ENCODE measurements around the gene TPGS1. TPM values are rescaled to one million over a fixed set of nuclear protein-coding genes. Genes with fewer than 3 reads are reported as not detected.

The TPGS1 gene
- total RNA-seq, 2 experiments from 2014 or later: 6.4 to 8.4 TPM

- Mint-ChIP-seq H3K36me3 (ENCODE audit: low read depth) (peaks cover 7% of the 10 kb centered on the region), H3K4me3 (no peak overlapping the region), H3K27ac (no peak overlapping the region), H3K27me3 (no peaks in the 10 kb centered on the region), H3K9me3 (ENCODE audit: low read depth) (no peaks in the 10 kb centered on the region), H3K4me1 (peaks cover 20% of the 10 kb centered on the region)
- ATAC-seq (no peak), DNase-seq (no peak)
- intact Hi-C loops (cut with DNase I, micrococcal nuclease): no loop called here
- ChIA-PET POLR2A (no interaction called here), CTCF (no interaction called here)
Measured at GRCh38 chr19:540867-541637, 33.8 kb downstream of the TPGS1 start.

DNA sequence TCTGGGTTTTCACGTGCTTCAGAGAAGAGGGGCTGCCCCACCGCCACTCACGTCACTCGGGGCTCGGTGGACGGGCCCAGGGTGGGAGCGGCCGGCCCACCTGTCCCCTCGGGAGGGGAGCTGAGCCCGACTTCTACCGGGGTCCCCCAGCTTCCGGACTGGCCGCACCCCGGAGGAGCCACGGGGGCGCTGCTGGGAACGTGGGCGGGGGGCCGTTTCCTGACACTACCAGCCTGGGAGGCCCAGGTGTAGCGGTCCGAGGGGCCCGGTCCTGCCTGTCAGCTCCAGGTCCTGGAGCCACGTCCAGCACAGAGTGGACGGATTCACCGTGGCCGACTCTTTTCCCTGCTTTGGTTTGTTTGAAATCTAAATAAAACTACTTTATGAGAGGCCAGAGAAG, 34.4 kb downstream of the TPGS1 start:
- intact Hi-C loops (cut with DNase I, micrococcal nuclease): no loop called here
- ChIA-PET POLR2A (interaction anchor here (0.6 kb wide), 1 partner anchor 27 kb away, joined by 3 read pairs; no protein-coding TSS in a partner anchor), CTCF (interaction anchor here (1.1 kb wide), 1 partner anchor 9 kb away, joined by 3 read pairs; no protein-coding TSS in a partner anchor)
- Mint-ChIP-seq H3K27me3 (no peaks in the 10 kb centered on the region), H3K9me3 (ENCODE audit: low read depth) (no peaks in the 10 kb centered on the region), H3K27ac (no peak overlapping the region), H3K36me3 (ENCODE audit: low read depth) (peaks cover 7% of the 10 kb centered on the region), H3K4me3 (no peak overlapping the region), H3K4me1 (peaks cover 20% of the 10 kb centered on the region)
- no peak for DNase-seq
- no peak for ATAC-seq

- peaks cover 7% of the 10 kb centered on the region for H3K36me3 Mint-ChIP-seq (ENCODE audit: low read depth)
- H3K4me3 Mint-ChIP-seq: no peak overlapping the region
- CTCF ChIA-PET: interaction anchor here (0.5 to 1.1 kb wide), 2 partner anchors 10 to 85 kb away, joined by 3 read pairs; no protein-coding TSS in a partner anchor
- ATAC-seq (no peak), DNase-seq (no peak)
- peaks cover 20% of the 10 kb centered on the region for H3K4me1 Mint-ChIP-seq
- POLR2A ChIA-PET: interaction anchor here (0.6 kb wide), 1 partner anchor 27 kb away, joined by 3 read pairs; no protein-coding TSS in a partner anchor
- H3K27ac Mint-ChIP-seq: no peak overlapping the region
- H3K9me3 Mint-ChIP-seq (ENCODE audit: low read depth): no peaks in the 10 kb centered on the region
- intact Hi-C loops (cut with DNase I, micrococcal nuclease): no loop called here
- H3K27me3 Mint-ChIP-seq: no peaks in the 10 kb centered on the region
Measured at GRCh38 chr19:542173-542866, 35.0 kb downstream of the TPGS1 start.

- POLR2A ChIA-PET: no interaction called here
- Mint-ChIP-seq H3K9me3 (ENCODE audit: low read depth) (no peaks in the 10 kb centered on the region), H3K4me3 (peak within 1 kb of the TSS; percentile 73), H3K36me3 (ENCODE audit: low read depth) (peaks cover 10% of the 10 kb centered on the region), H3K27ac (peak within 1 kb of the TSS; percentile 86), H3K27me3 (no peaks in the 10 kb centered on the region), H3K4me1 (peaks cover 20% of the 10 kb centered on the region)
- DNase-seq (peak; percentile 84), ATAC-seq (peak; percentile 96)
- CTCF ChIA-PET: interaction anchor here (0.6 kb wide), 1 partner anchor 58 kb away, joined by 4 read pairs; no protein-coding TSS in a partner anchor
- intact Hi-C loops (cut with DNase I, micrococcal nuclease): loop anchor here in 1 of 2 experiments (1.0 kb wide), 1 partner anchor 28 kb away; the partner anchor contains the start of gene BSG
Measured at GRCh38 chr19:543910-544608, 36.8 kb downstream of the TPGS1 start, which contains the start of gene GZMM. Gene GZMM (plus strand): TSS chr19:544053. CDS start chr19:544072, 19 bp downstream.

DNA sequence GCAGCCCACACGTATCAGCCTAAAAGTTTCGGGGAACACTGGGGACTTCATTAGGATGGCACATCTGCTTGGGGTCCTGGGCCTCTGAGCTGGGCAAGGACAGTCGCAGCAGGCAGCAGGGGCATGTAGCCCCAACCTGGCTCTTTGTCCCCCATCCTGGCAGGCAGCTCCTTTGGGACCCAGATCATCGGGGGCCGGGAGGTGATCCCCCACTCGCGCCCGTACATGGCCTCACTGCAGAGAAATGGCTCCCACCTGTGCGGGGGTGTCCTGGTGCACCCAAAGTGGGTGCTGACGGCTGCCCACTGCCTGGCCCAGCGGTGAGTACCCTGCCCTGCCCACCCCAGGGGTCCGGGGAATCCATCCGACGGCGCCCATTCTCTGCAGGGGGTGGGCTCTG, 39.8 kb downstream of the TPGS1 start:
- Mint-ChIP-seq H3K27me3 (no peaks in the 10 kb centered on the region), H3K27ac (no peak overlapping the region), H3K4me1 (peaks cover 20% of the 10 kb centered on the region), H3K36me3 (ENCODE audit: low read depth) (peaks cover 10% of the 10 kb centered on the region), H3K9me3 (ENCODE audit: low read depth) (no peaks in the 10 kb centered on the region), H3K4me3 (no peak overlapping the region)
- no peak for DNase-seq
- ChIA-PET CTCF (no interaction called here), POLR2A (interaction anchor here (0.7 kb wide), 1 partner anchor 19 kb away, joined by 3 read pairs; no protein-coding TSS in a partner anchor)
- intact Hi-C loops (cut with DNase I, micrococcal nuclease): no loop called here
- no peak for ATAC-seq

- Mint-ChIP-seq H3K36me3 (ENCODE audit: low read depth) (peaks cover 10% of the 10 kb centered on the region), H3K27ac (no peak overlapping the region), H3K9me3 (ENCODE audit: low read depth) (no peaks in the 10 kb centered on the region), H3K4me3 (no peak overlapping the region), H3K4me1 (peaks cover 20% of the 10 kb centered on the region), H3K27me3 (no peaks in the 10 kb centered on the region)
- DNase-seq: no peak
- ATAC-seq: no peak
- ChIA-PET POLR2A (no interaction called here), CTCF (no interaction called here)
- intact Hi-C loops (cut with DNase I, micrococcal nuclease): no loop called here
Measured at GRCh38 chr19:547836-548720, 40.8 kb downstream of the TPGS1 start.

GRCh38 chr19:548886-549830, 41.9 kb downstream of the TPGS1 start:
- intact Hi-C loops (cut with DNase I, micrococcal nuclease): no loop called here
- no peaks in the 10 kb centered on the region for H3K27me3 Mint-ChIP-seq
- POLR2A ChIA-PET: no interaction called here
- CTCF ChIA-PET: no interaction called here
- H3K9me3 Mint-ChIP-seq (ENCODE audit: low read depth): no peaks in the 10 kb centered on the region
- no peak for DNase-seq
- peaks cover 8% of the 10 kb centered on the region for H3K36me3 Mint-ChIP-seq (ENCODE audit: low read depth)
- no peak overlapping the region for H3K4me3 Mint-ChIP-seq
- no peak overlapping the region for H3K27ac Mint-ChIP-seq
- peaks cover 10% of the 10 kb centered on the region for H3K4me1 Mint-ChIP-seq
- no peak for ATAC-seq

DNA sequence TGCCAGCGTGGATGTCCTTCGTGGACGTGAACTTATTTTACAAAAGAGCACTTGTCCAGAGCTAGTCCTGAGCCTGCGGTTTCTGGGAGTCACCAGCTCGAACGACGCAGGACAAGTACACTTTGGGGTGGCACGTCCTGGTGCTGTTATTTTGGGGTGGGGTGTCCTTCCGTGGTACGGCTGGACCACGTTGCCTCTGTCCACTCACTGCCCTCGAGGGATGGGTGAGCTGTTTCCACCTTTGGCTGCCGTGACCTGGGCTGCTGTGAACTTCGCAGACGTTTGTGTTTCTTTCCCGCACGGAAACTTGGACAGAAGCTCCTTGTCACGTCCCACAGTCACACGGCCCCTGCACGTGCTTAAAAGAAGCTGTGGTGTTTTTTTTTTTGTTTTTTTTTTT, 47.5 kb downstream of the TPGS1 start:
- CTCF ChIA-PET: interaction anchor here (0.9 to 1.0 kb wide), 2 partner anchors 17 to 22 kb away, joined by 3 read pairs; no protein-coding TSS in a partner anchor

DNA sequence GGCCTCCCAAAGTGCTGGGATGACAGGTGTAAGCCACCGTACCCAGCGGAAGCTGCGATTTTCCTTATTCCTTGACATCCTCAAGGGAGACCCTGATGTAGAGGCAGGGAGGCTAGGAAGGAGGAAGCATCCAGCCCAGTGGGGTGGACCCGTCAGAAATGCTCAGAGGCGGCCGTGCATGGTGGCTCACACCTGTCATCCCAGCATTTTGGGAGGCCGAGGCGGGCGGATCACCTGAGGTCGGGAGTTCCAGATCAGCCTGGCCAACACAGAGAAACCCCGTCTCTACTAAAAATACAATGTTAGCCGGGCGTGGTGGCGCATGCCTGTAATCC, 48.1 kb downstream of the TPGS1 start:
- H3K4me3 Mint-ChIP-seq: no peak overlapping the region
- no peaks in the 10 kb centered on the region for H3K9me3 Mint-ChIP-seq (ENCODE audit: low read depth)
- no peak overlapping the region for H3K27ac Mint-ChIP-seq
- DNase-seq (no peak), ATAC-seq (no peak)
- intact Hi-C loops (cut with DNase I, micrococcal nuclease): no loop called here
- POLR2A ChIA-PET: no interaction called here
- no peaks in the 10 kb centered on the region for H3K4me1 Mint-ChIP-seq
- no peaks in the 10 kb centered on the region for H3K36me3 Mint-ChIP-seq (ENCODE audit: low read depth)
- CTCF ChIA-PET: interaction anchor here (0.9 kb wide), 1 partner anchor 16 kb away, joined by 3 read pairs; no protein-coding TSS in a partner anchor
- H3K27me3 Mint-ChIP-seq: no peaks in the 10 kb centered on the region

More for the DNA sequence above, 47.5 kb downstream of the TPGS1 start:
- DNase-seq (no peak), ATAC-seq (no peak)
- Mint-ChIP-seq H3K27me3 (no peaks in the 10 kb centered on the region), H3K9me3 (ENCODE audit: low read depth) (no peaks in the 10 kb centered on the region), H3K4me3 (no peak overlapping the region), H3K36me3 (ENCODE audit: low read depth) (no peaks in the 10 kb centered on the region), H3K27ac (no peak overlapping the region), H3K4me1 (no peaks in the 10 kb centered on the region)
- intact Hi-C loops (cut with DNase I, micrococcal nuclease): no loop called here
- POLR2A ChIA-PET: no interaction called here
